ENCODE measurements around the gene DCHS1.

The DCHS1 gene

DNA sequence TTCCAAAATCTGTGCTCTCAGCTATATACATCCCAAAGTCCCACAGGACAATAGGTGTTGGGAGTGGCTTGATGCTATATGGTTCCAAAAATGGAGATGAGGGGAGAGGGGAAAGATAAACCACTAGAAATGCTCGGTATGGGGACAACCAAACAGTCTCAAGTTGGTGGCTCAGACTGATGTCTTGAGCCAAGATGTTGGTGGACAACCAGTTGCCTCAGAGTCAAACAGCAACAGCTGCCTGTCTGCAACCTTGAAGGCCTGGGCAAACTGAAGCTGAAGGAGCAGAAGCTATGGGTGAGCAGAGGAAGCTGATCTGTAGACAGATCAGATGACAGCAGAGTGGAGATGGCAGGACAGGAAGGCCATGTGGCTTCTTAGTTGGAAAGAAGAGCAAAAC, 56.2 kb downstream of the DCHS1 start:
- Histone ChIP-seq H3K4me3 (ENCODE audit: low read depth in 1 of 2, low read length in 2 of 2) (no peak overlapping the region), H3K9ac (ENCODE audit: low read depth in 1 of 2, low read length in 2 of 2) (no peak overlapping the region), H3K9me3 (ENCODE audit: control insufficient read depth in 1 of 2, low read length in 2 of 2) (no peaks in the 10 kb centered on the region), H3K36me3 (ENCODE audit: control insufficient read depth in 1 of 2, insufficient read depth in 2 of 2, low read length in 2 of 2) (peaks cover 31 to 62% of the 10 kb centered on the region in 2 donors), H3K27me3 (ENCODE audit: control insufficient read depth in 1 of 2, insufficient read depth in 2 of 2, low read length in 2 of 2) (no peaks in the 10 kb centered on the region), H3K4me1 (ENCODE audit: control insufficient read depth in 1 of 2, insufficient read depth in 2 of 2, low read length in 2 of 2) (peaks cover 19 to 24% of the 10 kb centered on the region in 2 donors), H3K27ac (ENCODE audit: low read depth, low read length) (no peak overlapping the region)

GRCh38 chr11:6598555-6598954, 57.1 kb downstream of the DCHS1 start:
- Histone ChIP-seq H3K9me3 (ENCODE audit: control insufficient read depth in 1 of 2, low read length in 2 of 2) (no peaks in the 10 kb centered on the region), H3K4me1 (ENCODE audit: control insufficient read depth in 1 of 2, insufficient read depth in 2 of 2, low read length in 2 of 2) (peaks cover 19 to 23% of the 10 kb centered on the region in 2 donors), H3K4me3 (ENCODE audit: low read depth in 1 of 2, low read length in 2 of 2) (no peak overlapping the region), H3K36me3 (ENCODE audit: control insufficient read depth in 1 of 2, insufficient read depth in 2 of 2, low read length in 2 of 2) (peaks cover 31 to 66% of the 10 kb centered on the region in 2 donors), H3K9ac (ENCODE audit: low read depth in 1 of 2, low read length in 2 of 2) (no peak overlapping the region), H3K27me3 (ENCODE audit: control insufficient read depth in 1 of 2, insufficient read depth in 2 of 2, low read length in 2 of 2) (no peaks in the 10 kb centered on the region), H3K27ac (ENCODE audit: low read depth, low read length) (no peak overlapping the region)

DNA sequence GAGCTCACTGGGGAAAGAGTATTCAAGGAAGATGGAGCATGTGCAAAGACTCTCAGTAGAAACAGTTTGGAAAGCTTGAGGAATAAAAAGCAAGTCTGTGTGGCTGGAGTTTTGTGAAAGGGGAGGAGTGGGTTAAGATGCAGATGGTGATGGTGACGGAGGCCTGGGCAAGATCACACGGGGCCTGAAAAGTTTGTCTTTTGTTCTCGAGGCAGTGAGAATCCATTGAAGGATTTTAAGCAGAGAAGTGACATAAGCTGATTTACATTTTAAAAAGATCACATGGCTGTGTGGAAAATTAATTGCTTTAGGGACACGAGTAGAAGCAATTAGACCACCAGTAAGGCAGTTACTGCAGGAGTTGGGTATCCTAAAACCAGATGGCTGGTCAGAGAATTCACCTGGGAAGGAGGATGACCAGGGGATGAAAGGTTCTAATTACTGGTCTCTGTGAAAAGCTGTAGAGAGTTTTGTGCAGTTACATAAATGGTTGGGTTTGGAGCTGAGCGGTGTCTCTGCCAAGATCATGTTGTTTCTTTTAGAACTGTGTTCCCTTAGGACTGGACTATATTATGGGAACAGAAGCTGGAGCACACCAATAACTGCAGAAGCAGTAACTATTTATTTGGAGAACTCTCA, 59.3 kb downstream of the DCHS1 start:
- peaks cover 30 to 69% of the 10 kb centered on the region in 2 donors for H3K36me3 ChIP-seq (ENCODE audit: control insufficient read depth in 1 of 2, insufficient read depth in 2 of 2, low read length in 2 of 2)
- no peaks in the 10 kb centered on the region for H3K9me3 ChIP-seq (ENCODE audit: control insufficient read depth in 1 of 2, low read length in 2 of 2)
- H3K4me3 ChIP-seq (ENCODE audit: low read depth in 1 of 2, low read length in 2 of 2): no peak overlapping the region
- H3K27me3 ChIP-seq (ENCODE audit: control insufficient read depth in 1 of 2, insufficient read depth in 2 of 2, low read length in 2 of 2): no peaks in the 10 kb centered on the region
- no peak overlapping the region for H3K9ac ChIP-seq (ENCODE audit: low read depth in 1 of 2, low read length in 2 of 2)
- H3K4me1 ChIP-seq (ENCODE audit: control insufficient read depth in 1 of 2, insufficient read depth in 2 of 2, low read length in 2 of 2): peaks cover 5 to 7% of the 10 kb centered on the region in 2 donors
- H3K27ac ChIP-seq (ENCODE audit: low read depth, low read length): no peak overlapping the region

DNA sequence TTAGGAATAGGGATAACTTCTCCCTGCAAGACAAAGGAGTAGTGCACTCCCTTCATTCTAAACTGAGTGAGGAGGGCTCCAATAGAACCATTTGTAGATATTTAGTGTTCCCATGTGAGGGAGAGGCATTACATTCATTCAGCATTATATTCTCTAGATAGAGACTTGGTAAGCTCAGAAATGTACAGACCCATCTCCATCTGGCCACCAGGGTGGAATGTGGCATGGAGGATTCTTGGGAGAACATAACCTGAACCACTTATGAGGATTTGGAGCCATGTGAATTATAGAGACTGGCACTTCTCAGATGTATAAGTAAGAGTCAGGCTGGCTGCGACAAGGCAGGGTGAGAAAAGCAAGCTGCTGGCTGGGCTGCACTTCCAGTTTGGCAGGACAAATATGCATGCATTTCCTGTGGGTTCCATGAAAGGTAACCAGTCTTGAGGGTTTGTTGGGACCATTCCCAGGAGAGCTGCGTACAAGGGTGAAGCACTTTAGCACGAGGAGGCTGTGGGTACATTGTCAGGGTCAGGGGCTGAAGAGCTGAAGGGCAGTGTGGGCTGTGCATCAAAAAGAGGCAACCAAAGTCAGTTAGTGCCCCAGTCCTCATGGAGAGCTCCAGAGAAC, 61.4 kb downstream of the DCHS1 start:
- no peaks in the 10 kb centered on the region for H3K4me1 ChIP-seq (ENCODE audit: control insufficient read depth in 1 of 2, insufficient read depth in 2 of 2, low read length in 2 of 2)
- H3K9me3 ChIP-seq (ENCODE audit: control insufficient read depth in 1 of 2, low read length in 2 of 2): no peaks in the 10 kb centered on the region
- H3K27ac ChIP-seq (ENCODE audit: low read depth, low read length): no peak overlapping the region
- H3K4me3 ChIP-seq (ENCODE audit: low read depth in 1 of 2, low read length in 2 of 2): no peak overlapping the region
- H3K9ac ChIP-seq (ENCODE audit: low read depth in 1 of 2, low read length in 2 of 2): no peak overlapping the region
- peaks cover 11 to 48% of the 10 kb centered on the region in 2 donors for H3K36me3 ChIP-seq (ENCODE audit: control insufficient read depth in 1 of 2, insufficient read depth in 2 of 2, low read length in 2 of 2)
- H3K27me3 ChIP-seq (ENCODE audit: control insufficient read depth in 1 of 2, insufficient read depth in 2 of 2, low read length in 2 of 2): no peaks in the 10 kb centered on the region

- Histone ChIP-seq H3K27me3 (ENCODE audit: control insufficient read depth in 1 of 2, insufficient read depth in 2 of 2, low read length in 2 of 2) (no peaks in the 10 kb centered on the region), H3K27ac (ENCODE audit: low read depth, low read length) (no peak overlapping the region), H3K9me3 (ENCODE audit: control insufficient read depth in 1 of 2, low read length in 2 of 2) (peaks cover 5 to 18% of the 10 kb centered on the region in 2 donors), H3K36me3 (ENCODE audit: control insufficient read depth in 1 of 2, insufficient read depth in 2 of 2, low read length in 2 of 2) (peaks cover 3 to 10% of the 10 kb centered on the region in 2 donors), H3K4me1 (ENCODE audit: control insufficient read depth in 1 of 2, insufficient read depth in 2 of 2, low read length in 2 of 2) (no peaks in the 10 kb centered on the region), H3K9ac (ENCODE audit: low read depth in 1 of 2, low read length in 2 of 2) (no peak overlapping the region), H3K4me3 (ENCODE audit: low read depth in 1 of 2, low read length in 2 of 2) (no peak overlapping the region)
Observed at GRCh38 chr11:6588018-6588417, 67.6 kb downstream of the DCHS1 start.

DNA sequence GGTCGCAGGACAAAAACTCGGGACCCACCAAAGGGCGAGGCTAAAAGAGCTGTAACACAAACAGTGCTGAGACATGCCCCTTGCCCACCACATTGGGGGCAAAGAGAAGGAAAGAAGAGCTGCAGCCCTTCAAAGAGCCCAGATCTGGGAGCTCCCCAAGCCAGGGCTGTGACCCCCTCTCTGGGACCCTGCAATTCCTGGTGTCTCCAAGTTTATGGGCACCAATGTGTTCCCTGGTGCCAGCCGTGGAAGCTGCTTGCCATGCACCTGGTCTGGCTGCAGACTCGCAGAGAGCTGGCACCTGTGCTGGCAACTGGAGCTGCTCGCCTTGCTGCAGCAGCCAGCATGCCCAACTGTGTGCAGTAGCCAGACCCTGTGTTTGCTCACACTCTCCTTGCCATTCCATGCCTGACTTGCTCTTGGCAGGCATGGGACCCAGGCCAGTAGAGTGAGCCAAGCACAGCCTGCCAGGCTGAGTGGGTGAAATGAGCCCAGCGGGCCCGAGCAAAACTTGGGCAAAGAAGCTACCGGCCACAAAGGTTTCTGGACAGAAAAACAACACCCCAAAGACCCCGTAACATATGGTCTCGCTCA, 68.2 kb downstream of the DCHS1 start:
- H3K4me3 ChIP-seq (ENCODE audit: low read depth in 1 of 2, low read length in 2 of 2): no peak overlapping the region
- H3K4me1 ChIP-seq (ENCODE audit: control insufficient read depth in 1 of 2, insufficient read depth in 2 of 2, low read length in 2 of 2): no peaks in the 10 kb centered on the region
- peaks cover 5 to 18% of the 10 kb centered on the region in 2 donors for H3K9me3 ChIP-seq (ENCODE audit: control insufficient read depth in 1 of 2, low read length in 2 of 2)
- no peak overlapping the region for H3K9ac ChIP-seq (ENCODE audit: low read depth in 1 of 2, low read length in 2 of 2)
- no peaks in the 10 kb centered on the region for H3K27me3 ChIP-seq (ENCODE audit: control insufficient read depth in 1 of 2, insufficient read depth in 2 of 2, low read length in 2 of 2)
- peaks cover 0 to 10% of the 10 kb centered on the region in 2 donors for H3K36me3 ChIP-seq (ENCODE audit: control insufficient read depth in 1 of 2, insufficient read depth in 2 of 2, low read length in 2 of 2)
- no peak overlapping the region for H3K27ac ChIP-seq (ENCODE audit: low read depth, low read length)

GRCh38 chr11:6586434-6587359, 68.9 kb downstream of the DCHS1 start:
- Histone ChIP-seq H3K4me1 (ENCODE audit: control insufficient read depth in 1 of 2, insufficient read depth in 2 of 2, low read length in 2 of 2) (no peaks in the 10 kb centered on the region), H3K36me3 (ENCODE audit: control insufficient read depth in 1 of 2, insufficient read depth in 2 of 2, low read length in 2 of 2) (peaks cover 0 to 5% of the 10 kb centered on the region in 2 donors), H3K9me3 (ENCODE audit: control insufficient read depth in 1 of 2, low read length in 2 of 2) (peaks cover 5 to 18% of the 10 kb centered on the region in 2 donors), H3K27ac (ENCODE audit: low read depth, low read length) (no peak overlapping the region), H3K9ac (ENCODE audit: low read depth in 1 of 2, low read length in 2 of 2) (no peak overlapping the region), H3K27me3 (ENCODE audit: control insufficient read depth in 1 of 2, insufficient read depth in 2 of 2, low read length in 2 of 2) (no peaks in the 10 kb centered on the region), H3K4me3 (ENCODE audit: low read depth in 1 of 2, low read length in 2 of 2) (no peak overlapping the region)

- no peak overlapping the region for H3K4me3 ChIP-seq (ENCODE audit: low read depth in 1 of 2, low read length in 2 of 2)
- H3K27ac ChIP-seq (ENCODE audit: low read depth, low read length): no peak overlapping the region
- H3K27me3 ChIP-seq (ENCODE audit: control insufficient read depth in 1 of 2, insufficient read depth in 2 of 2, low read length in 2 of 2): no peaks in the 10 kb centered on the region
- H3K36me3 ChIP-seq (ENCODE audit: control insufficient read depth in 1 of 2, insufficient read depth in 2 of 2, low read length in 2 of 2): peaks cover 0 to 8% of the 10 kb centered on the region in 2 donors
- no peaks in the 10 kb centered on the region for H3K4me1 ChIP-seq (ENCODE audit: control insufficient read depth in 1 of 2, insufficient read depth in 2 of 2, low read length in 2 of 2)
- no peak overlapping the region for H3K9ac ChIP-seq (ENCODE audit: low read depth in 1 of 2, low read length in 2 of 2)
- peaks cover 5 to 18% of the 10 kb centered on the region in 2 donors for H3K9me3 ChIP-seq (ENCODE audit: control insufficient read depth in 1 of 2, low read length in 2 of 2)
Observed at GRCh38 chr11:6584528-6584927, 71.1 kb downstream of the DCHS1 start.

DNA sequence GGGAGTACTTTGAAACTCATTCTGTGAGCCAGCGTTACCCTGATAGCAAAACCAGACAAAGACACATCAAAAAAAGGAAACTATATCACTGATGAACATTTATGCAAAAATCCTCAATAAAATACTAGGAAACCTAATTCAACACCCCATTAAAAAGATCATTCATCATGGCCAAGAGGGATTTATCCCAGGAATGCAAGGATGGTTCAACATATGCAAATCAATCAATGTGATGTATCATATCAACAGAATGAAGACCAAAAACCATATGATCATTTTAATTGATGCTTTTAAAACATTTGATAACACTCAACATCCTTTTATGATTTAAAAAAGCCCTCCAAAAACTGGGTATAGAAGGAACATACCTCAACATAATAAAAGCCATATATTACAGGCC, 72.0 kb downstream of the DCHS1 start:
- H3K36me3 ChIP-seq (ENCODE audit: control insufficient read depth in 1 of 2, insufficient read depth in 2 of 2, low read length in 2 of 2): peaks cover 0 to 8% of the 10 kb centered on the region in 2 donors
- no peak overlapping the region for H3K27ac ChIP-seq (ENCODE audit: low read depth, low read length)
- H3K9ac ChIP-seq (ENCODE audit: low read depth in 1 of 2, low read length in 2 of 2): no peak overlapping the region
- H3K9me3 ChIP-seq (ENCODE audit: control insufficient read depth in 1 of 2, low read length in 2 of 2): peaks cover 5 to 18% of the 10 kb centered on the region in 2 donors
- no peaks in the 10 kb centered on the region for H3K27me3 ChIP-seq (ENCODE audit: control insufficient read depth in 1 of 2, insufficient read depth in 2 of 2, low read length in 2 of 2)
- H3K4me3 ChIP-seq (ENCODE audit: low read depth in 1 of 2, low read length in 2 of 2): no peak overlapping the region
- H3K4me1 ChIP-seq (ENCODE audit: control insufficient read depth in 1 of 2, insufficient read depth in 2 of 2, low read length in 2 of 2): no peaks in the 10 kb centered on the region

Measured in duodenal mucosa (tissue), 2 donors.